ENCODE data around the gene SKI. TPM values are rescaled to one million over a fixed set of nuclear protein-coding genes. Genes with fewer than 3 reads are reported as not detected.

SKI gene
- total RNA-seq, 1 donor: 36.6 TPM

DNA sequence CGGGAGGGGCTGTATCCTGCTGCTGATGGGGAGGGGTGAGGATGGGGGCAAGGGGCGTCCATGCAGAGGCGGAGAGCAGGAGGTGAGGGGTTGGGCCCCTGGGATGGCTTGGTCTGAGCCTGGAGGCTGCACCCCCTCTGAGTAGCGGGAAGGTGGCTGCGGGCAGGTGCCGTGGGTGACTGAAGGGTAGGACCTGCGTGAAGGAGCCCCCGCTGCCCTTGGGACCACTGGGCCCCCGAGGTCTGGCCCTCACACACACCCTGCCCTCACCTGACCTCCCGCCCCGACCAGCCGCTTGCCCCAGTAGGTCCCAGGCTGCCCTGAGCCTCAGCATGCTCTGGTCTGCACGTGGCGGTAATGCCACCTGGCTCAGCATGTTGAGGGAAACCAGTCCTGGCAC lies 12.8 kb upstream of the SKI start:
- TF ChIP-seq, protein P1, sequence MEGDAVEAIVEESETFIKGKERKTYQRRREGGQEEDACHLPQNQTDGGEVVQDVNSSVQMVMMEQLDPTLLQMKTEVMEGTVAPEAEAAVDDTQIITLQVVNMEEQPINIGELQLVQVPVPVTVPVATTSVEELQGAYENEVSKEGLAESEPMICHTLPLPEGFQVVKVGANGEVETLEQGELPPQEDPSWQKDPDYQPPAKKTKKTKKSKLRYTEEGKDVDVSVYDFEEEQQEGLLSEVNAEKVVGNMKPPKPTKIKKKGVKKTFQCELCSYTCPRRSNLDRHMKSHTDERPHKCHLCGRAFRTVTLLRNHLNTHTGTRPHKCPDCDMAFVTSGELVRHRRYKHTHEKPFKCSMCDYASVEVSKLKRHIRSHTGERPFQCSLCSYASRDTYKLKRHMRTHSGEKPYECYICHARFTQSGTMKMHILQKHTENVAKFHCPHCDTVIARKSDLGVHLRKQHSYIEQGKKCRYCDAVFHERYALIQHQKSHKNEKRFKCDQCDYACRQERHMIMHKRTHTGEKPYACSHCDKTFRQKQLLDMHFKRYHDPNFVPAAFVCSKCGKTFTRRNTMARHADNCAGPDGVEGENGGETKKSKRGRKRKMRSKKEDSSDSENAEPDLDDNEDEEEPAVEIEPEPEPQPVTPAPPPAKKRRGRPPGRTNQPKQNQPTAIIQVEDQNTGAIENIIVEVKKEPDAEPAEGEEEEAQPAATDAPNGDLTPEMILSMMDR (IDR thresholded peaks at IDR 0.05; ENCODE audit: insufficient read depth, low read length): no peak
- H3K4me3 ChIP-seq (ENCODE audit: low read depth, low read length): no peak overlapping the region
- no peak for DNase-seq (ENCODE audit: low read depth)

- H3K4me3 ChIP-seq (ENCODE audit: low read depth, low read length): no peak overlapping the region
- TF ChIP-seq, protein P1 (IDR thresholded peaks at IDR 0.05; ENCODE audit: insufficient read depth, low read length): no peak
- DNase-seq (ENCODE audit: low read depth): no peak
These were observed 12.0 kb upstream of the SKI start for GRCh38 chr1:2215909-2216766.

DNA sequence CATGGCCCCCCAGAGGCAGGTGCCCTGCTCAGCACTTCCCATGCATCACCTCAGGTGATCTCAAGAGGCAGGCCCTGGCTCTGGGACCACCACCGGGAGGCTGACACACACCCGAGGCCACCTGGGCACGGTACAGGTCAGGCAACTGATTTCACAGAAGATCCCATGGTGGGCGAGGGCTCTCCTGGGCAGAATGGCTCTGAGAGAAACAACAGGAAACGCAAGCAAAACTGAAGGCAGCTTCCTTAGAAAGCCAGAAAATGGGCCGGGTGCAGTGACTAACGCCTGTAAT lies 11.4 kb upstream of the SKI start:
- no peak for DNase-seq (ENCODE audit: low read depth)

DNA sequence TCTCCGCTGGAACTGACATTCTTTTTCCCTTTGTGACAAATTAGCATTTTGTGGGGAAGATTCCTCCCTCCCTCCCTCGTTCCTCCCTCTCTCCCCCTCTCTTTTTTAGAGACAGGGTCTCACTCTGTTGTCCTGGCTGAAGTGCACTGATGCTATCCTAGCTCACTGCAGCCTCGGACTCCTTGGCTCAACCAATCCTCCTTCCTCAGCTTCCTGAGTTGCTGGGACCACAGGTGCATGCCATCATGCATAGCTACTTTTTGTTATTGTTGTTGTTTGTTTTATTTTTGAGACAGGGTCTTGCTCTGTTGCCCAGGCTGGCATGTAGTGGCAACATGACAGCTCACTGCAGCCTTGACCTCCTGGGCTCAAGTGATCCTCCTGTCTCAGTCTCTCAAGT lies 6.8 kb upstream of the SKI start:
- DNase-seq (ENCODE audit: low read depth): no peak
- H3K4me3 ChIP-seq (ENCODE audit: low read depth, low read length): no peak overlapping the region
- TF ChIP-seq, protein P1 (IDR thresholded peaks at IDR 0.05; ENCODE audit: insufficient read depth, low read length): no peak

More for the DNA sequence above, 11.4 kb upstream of the SKI start:
- TF ChIP-seq, protein P1 (IDR thresholded peaks at IDR 0.05; ENCODE audit: insufficient read depth, low read length): no peak
- no peak overlapping the region for H3K4me3 ChIP-seq (ENCODE audit: low read depth, low read length)

GRCh38 chr1:2224170-2224584 lies 3.9 kb upstream of the SKI start:
- no peak for DNase-seq (ENCODE audit: low read depth)
- TF ChIP-seq, protein P1 (IDR thresholded peaks at IDR 0.05; ENCODE audit: insufficient read depth, low read length): no peak
- no peak overlapping the region for H3K4me3 ChIP-seq (ENCODE audit: low read depth, low read length)

DNA sequence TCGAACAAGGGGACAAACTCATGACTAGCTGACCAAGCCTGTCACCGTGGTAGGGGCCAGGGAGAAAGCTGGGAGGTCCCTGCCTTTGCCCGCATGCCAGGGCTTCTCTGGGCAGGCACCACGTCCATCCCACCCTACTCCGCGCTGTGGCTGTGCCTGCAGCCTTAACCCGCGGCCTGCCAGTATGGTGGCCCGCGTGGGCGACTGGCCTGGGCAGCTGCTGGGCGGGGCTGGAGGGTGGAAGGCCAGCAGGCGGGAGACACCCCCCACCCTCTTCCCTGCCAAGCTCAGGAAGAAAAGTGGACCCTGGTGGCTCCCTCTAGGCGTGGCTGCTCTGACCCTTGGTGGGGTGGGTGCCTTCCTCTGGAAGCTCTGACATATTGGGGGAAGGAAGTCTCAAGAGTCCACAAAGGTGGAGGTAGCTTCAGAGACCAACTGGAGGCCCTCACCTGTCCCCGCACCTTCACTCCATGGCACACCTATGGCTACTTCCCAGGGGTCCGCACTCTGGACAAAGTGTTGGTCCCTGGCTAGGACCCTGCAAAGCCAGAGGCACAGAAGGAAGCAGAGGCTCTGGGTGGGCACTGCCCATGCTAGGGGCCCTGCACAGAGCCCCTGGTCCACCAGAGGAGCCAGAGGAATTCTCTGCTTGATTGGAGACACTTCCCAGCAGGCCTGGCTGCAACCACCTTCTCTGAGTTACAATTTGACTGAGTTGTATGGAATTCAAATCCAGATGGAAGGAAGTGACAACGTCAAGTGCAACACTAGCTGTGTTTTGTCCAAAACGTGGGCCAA lies 3.3 kb upstream of the SKI start:
- DNase-seq (ENCODE audit: low read depth): no peak
- TF ChIP-seq, protein P1 (IDR thresholded peaks at IDR 0.05; ENCODE audit: insufficient read depth, low read length): no peak
- H3K4me3 ChIP-seq (ENCODE audit: low read depth, low read length): no peak overlapping the region
